NCI-H524 (cell line): ENCODE data around the gene YPEL5.
A peak's percentile ranks its signal among the peaks of the same experiment; 100 is the strongest.
"Not testable (repeated sequence)": the region's sequence is repeated elsewhere in the genome, so short reads cannot be mapped to it uniquely, and the experiment has no call there.

ENCODE experiments used
- DNase-seq, 2 experiments: peaks; one replicate each; lab custom pipeline; 2025; lab: John Stamatoyannopoulos, UW

Gene YPEL5

DNA sequence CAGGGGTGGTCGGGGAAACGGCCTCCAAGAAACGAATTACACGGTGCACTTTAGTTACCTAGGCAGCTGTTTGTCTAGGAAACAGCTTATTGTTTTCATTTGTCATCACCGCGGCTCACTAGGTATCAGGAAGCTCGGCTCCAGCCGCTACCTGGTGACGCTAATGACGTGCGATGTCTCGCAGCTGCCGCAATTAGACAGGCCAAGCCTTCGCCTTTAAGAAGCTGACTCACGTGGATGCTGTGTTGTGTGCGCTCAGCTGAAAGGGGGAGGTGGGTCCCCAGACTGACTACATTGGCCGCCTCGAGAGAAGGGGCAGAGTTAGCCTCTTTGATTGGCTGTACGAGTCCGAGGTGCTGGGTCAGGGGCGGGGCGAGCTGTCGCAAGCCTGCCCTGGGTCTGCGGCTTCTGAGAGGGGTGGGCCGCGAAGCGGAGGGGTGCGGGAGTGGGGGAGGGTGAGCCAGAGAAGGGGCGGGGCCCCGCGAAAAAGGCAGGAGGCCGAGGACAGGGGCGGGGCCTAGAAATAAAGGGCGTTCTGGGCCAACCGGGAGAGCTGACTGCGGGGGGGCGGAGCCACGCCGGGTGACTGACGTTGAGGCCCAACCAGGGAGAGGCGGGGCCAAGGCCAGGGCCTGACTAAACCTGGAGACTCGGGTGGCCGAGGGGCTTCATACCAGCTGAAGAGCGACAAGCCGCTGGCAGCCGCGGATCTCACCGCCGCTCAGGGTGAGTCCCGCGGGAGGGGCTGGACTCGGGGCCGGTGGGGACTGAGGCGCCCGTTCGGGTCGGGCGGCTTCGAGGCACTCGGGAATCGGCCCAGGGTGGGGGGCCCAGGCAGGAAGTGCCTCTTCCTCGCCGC is at the start of gene YPEL5:
Gene YPEL5 (plus strand): TSS at position 671 of the 859 bp plus-strand sequence. CDS start 9,645 bp downstream, outside the sequence.
- DNase-seq = peak; percentile 99

DNA sequence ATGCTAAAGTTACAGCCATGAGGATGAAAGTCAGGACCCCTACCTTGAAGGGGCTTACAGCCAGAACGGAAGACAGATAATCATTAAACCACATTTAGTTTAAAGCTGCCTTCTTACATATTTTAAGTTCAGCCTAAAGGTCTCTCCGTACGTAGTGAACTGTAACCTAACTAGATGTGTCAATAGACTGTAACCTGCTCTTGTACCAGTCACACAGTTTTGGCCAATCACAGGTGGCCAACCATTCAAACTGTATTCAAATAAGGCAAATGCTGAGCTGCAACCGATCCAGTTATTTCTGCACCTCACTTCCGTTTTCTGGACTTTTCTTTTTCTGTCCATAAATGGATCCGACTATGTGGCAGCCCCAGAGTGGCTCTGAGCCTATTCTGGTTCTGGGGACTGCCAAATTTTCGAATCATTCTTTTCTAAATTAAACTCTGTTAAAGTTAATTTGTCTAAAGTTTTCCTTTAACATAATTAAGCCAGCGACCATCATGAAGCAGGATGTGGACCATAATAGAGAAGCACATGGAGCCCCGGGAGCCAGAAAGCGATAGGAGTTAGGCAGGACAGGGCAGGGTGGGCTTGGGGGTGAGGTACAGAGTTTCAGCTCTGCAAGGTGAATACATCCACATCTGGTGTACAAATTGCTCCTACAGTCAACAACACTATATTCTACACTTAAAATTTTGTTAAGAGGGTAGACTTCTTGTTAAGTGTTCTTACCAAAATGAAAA is 48.4 kb upstream of the YPEL5 start:
- no peak for DNase-seq

DNA sequence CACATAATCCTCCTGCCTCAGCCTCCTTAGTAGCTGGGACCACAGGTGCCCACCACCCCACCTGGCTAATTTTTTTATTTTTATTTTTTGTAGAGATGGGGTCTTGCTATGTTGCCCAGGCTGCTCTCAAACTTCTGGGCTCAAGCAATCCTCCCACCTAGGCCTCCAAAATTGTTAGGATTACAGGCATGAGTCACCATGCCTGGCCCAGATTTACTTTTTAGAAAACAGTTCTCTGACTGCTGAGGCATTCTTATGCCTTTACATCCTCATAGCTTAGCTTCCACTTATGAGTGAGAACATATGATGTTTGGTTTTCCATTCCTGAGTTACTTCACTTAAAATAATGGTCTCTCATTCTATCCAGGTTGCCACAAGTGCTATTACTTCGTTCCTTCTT is 47.4 kb upstream of the YPEL5 start:
- not testable (repeated sequence) for DNase-seq

- DNase-seq = not testable (repeated sequence)
Measured at GRCh38 chr2:30100691-30101090, 46.1 kb upstream of the YPEL5 start.

DNA sequence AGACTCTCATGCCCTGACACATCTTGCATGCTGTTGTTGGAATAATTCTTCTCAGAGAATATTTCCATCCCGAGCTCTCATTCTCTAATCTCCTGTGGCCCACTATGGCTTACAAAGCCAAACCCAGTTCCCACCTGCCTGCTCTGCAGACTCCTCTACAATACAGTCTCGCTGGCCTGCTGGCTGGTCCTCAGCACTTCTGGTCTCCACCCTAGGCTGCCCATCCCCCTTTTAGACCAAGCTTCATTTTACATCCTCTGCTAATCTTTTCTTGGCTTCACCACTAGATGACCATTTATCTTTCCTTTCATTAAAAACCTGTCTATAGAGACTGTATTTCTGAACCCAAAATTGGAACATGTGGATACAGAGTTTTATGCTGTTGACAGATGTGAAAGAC is 42.5 kb upstream of the YPEL5 start:
- no peak for DNase-seq

GRCh38 chr2:30105556-30105955 is 41.3 kb upstream of the YPEL5 start:
- DNase-seq = no peak

DNA sequence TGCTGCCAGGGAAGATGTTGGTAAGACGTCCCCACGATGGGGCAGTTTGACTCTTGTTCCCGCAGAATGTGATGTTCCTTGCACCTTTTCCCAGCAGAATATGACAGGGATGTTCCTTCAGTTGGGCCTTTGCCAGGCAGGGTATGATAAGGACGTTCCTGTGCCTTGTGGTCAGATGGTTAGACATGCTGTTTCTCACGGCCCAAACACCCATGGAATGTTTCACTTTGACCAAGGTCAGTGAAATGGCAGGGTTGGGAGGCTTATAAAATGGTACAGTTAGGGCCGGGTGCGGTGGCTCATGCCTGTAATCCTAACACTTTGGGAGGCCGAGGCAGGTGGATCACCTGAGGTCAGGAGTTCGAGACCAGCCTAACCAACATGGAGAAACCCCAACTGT is 40.3 kb upstream of the YPEL5 start:
- no peak for DNase-seq

- no peak for DNase-seq
Measured at GRCh38 chr2:30108192-30108591, 38.6 kb upstream of the YPEL5 start.

- DNase-seq = no peak
Measured at GRCh38 chr2:30108851-30109250, 38.0 kb upstream of the YPEL5 start.

- DNase-seq = no peak
Measured at GRCh38 chr2:30109856-30110255, 37.0 kb upstream of the YPEL5 start.

DNA sequence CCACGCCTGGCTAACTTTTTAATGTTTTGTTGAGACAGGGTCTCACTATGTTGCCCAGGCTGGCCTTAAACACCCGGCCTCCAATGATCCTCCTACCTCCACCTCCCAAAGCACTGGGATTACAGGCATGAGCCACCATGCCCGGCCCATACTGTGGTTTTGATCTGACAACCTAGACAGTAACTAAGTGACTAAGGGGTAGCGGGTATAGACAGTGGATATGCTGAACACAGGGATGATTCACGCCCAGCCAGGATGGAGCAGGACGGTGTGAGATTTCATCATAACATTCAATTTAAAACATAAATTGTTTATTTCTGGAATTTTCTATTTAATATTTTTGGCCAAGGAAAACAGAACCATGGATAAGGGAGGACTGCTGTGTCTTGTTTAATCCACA is 36.0 kb upstream of the YPEL5 start:
- no peak for DNase-seq

DNA sequence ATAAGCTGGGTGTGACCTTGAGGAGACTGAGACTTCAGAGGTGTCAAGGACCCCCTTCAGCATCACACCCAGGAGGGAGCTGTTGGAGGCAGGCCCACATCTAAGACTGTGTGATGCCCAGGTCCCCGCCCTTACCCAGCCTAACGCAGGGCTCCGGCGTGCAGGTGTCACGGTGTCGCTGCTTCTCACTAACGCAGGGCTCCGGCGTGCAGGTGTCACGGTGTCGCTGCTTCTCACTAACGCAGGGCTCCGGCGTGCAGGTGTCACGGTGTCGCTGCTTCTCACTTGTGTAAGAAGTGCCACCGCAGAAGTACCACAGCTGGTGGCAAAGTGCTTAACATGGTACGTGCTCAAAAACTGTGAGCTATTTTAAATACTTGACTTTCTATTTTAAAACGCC is 35.6 kb upstream of the YPEL5 start:
- not testable (repeated sequence) for DNase-seq

GRCh38 chr2:30112561-30112960 is 34.2 kb upstream of the YPEL5 start:
- DNase-seq = no peak

DNA sequence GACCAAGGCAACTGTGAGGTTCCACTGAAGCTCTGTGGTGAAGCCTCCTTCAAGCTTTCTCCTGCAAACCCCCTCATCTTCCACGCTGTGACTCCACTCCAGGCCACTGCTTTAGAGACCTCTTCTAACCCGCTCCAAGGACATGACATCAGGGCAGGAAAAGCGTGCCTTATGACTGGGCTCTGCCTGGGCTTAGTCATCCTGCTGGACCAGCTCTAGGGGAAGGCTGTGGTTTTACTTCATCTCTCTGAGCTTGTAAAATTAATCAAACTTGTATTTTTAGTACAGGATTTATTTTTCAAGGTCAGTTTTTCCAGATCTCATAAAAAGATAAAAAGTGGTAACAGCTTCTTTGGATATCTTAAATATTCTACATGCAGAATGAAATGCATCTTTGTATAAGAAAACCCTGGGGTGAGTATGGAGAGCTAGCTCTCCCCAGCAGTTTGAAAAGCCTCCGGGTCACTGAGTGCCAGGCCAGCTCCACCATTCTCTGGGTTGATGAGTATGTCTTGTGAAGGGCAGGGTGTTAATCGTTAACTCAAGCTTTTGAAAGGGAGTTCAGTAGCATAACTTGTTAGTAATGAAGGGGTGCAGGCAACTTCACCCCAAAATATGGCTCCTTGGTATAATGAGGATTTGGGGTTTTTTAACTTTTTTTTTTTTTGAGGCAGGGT is 33.1 kb upstream of the YPEL5 start:
- DNase-seq = no peak

DNA sequence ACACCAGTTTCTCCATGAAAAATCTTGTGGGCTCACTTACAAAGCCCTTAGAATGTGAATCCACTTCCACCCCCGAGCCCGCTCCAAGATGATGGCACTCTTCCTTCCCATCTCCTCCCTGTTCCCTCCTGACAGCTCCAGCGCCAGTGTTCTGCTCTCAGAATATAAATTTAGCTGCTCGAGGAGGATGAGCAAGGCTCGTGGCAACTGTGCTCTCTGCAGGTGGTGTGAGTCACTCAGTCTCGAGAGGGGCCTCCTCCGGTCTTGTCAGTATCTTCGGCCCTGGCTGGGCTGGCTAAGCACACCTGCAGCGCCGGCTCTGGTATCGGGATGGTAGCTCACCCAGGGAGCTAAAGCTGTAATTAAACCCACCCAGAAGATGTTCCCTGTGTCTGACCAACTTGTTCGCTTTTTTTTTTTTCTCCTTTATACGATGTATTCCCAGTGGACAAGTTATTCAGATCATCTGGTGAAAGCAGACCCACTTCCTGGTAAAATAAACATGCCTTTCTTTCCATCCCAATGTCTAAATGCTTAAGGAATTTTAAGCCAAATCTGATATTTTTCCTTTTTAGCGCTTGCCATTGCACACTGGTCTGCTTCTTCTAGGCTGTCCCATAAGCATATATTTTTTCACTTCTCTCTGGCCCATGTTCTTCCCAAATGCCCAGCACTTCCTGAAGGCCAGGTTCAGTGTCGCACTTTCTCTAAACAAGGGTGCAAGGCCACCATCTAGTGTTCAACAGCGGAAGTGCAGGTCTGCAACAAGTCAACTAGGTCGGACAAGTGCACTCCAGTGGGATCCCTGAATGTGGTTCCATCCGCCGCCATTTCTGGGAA is 31.4 kb upstream of the YPEL5 start:
- peak; percentile 74 to 86 for DNase-seq

- DNase-seq = no peak
Measured at GRCh38 chr2:30115981-30116285, 30.9 kb upstream of the YPEL5 start.

DNA sequence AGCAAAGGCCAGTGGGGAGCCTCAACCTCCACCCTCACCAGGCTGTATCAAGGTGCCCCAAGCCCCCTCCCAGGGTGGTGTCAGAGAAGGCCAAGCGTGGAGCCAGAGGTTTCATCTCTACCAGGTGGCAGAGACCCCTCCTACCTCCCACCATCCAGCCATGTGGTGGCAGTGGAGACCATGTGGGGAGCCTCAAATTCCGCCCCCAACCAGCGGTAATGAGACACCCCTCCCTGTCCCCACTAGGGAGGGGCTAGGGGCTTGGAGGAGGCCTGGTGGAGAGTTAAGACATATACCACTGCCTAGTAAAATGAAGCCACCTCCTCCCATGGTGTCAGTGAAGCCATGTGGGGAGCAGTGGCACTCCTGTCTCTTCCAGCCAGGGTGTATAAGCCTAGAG is 24.4 kb upstream of the YPEL5 start:
- DNase-seq = no peak

GRCh38 chr2:30127016-30127893 is 19.6 kb upstream of the YPEL5 start:
- DNase-seq = no peak

DNA sequence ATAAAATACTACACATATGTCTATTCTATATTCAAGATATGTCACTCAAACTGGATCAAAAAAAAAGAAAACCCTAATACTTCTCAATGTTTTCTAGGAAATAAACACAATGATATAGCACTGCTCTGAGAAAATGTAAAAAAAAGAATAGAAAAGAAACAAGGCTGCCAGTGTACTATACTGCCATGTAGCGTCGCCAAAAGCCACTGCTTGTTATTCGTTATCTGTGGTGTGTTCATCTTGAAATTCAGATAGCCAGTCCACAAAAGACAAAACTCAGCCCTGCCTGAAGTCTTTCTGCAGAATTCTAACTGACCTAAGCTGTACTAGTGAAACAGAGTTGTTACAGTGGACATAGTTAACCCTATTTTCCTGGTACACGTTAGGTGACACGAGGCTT is 12.2 kb upstream of the YPEL5 start:
- DNase-seq = no peak

DNA sequence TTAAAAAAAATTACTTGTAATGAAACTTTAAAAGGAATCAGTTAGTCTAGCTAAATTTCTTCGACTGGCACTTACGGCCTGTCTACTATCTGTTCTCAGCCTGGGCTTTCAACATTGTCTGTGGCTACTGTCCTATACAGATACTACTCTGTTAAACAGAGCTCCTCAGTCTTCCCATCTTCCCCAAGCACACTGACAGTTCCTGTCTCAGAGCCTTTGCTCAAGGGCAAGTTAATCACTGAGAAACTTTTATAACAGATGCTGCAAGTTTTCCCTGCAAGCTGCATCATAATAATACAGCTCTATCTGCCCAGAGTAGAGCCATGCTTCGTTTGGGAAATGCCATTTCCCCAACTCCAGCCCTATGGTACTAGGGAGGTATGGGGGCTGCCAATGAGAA is 11.3 kb upstream of the YPEL5 start:
- no peak for DNase-seq
